Choroid plexus epithelial cell (primary cell): ENCODE results near the gene YBX2.
A peak's percentile ranks its signal among the peaks of the same experiment; 100 is the strongest.

Experiments
- DNase-seq: peaks from one replicate; pipeline ENCODE4 v3.0.0-alpha.2; 2010; ENCODE audit warnings: low read depth
- H3K4me3 ChIP-seq: 2 replicates; pipeline ENCODE4 v1.5.1; 2011; ENCODE audit warnings: low read depth, mild to moderate bottlenecking, control low read depth, low read length, moderate library complexity
- TF ChIP-seq, protein P1 (sequence below): conservative IDR thresholded peaks from 2 replicates; pipeline ENCODE4 v1.5.1; 2011; ENCODE audit warnings: low read depth, mild to moderate bottlenecking, control low read depth, inconsistent platforms, low read length, moderate library complexity

Gene YBX2

DNA sequence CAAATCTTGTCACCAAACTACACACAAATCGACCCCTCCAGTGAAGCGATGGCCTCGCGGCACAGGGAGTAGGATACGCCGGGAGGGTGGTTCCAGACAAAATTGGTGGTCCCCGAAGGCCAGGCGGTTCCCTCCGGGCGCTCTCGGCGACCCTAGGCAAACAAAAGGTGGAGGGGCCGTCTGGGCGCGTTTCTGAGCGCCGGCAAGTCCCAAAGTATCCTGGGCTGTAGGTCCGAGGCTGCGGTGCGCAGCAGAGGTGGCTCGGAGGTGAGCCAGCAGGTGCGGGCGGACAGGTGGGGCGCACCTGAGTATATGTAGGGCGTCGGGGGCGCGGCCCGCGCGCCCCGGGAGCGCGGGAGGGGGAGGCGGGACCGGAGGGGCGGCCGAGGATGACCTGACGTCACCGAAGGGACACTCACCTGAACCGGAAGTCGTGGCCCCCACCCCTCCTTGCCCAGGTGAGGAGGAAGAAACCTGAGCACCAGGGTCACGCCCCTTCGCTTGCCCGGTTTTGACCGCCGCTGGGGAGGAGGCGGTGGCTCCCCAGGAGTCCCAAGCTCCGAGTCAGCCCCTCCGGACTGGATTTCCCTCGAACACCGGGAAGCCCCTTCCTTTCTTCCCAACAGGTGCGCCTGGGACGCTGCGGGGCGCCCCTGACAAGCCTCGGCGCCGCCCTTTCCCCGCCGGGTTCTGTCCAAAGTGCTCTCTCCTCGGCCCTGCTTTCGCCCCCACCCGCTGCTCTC is 32.1 kb downstream of the YBX2 start, which contains the start of gene CLDN7:
Gene CLDN7 (minus strand): TSS at position 287 of the 743 bp plus-strand sequence. CDS start 435 bp downstream, outside the sequence.
- DNase-seq, result no peak
- H3K4me3 ChIP-seq, result peak within 1 kb of the TSS; percentile 50
- TF ChIP-seq, protein P1, sequence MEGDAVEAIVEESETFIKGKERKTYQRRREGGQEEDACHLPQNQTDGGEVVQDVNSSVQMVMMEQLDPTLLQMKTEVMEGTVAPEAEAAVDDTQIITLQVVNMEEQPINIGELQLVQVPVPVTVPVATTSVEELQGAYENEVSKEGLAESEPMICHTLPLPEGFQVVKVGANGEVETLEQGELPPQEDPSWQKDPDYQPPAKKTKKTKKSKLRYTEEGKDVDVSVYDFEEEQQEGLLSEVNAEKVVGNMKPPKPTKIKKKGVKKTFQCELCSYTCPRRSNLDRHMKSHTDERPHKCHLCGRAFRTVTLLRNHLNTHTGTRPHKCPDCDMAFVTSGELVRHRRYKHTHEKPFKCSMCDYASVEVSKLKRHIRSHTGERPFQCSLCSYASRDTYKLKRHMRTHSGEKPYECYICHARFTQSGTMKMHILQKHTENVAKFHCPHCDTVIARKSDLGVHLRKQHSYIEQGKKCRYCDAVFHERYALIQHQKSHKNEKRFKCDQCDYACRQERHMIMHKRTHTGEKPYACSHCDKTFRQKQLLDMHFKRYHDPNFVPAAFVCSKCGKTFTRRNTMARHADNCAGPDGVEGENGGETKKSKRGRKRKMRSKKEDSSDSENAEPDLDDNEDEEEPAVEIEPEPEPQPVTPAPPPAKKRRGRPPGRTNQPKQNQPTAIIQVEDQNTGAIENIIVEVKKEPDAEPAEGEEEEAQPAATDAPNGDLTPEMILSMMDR, result no peak

DNA sequence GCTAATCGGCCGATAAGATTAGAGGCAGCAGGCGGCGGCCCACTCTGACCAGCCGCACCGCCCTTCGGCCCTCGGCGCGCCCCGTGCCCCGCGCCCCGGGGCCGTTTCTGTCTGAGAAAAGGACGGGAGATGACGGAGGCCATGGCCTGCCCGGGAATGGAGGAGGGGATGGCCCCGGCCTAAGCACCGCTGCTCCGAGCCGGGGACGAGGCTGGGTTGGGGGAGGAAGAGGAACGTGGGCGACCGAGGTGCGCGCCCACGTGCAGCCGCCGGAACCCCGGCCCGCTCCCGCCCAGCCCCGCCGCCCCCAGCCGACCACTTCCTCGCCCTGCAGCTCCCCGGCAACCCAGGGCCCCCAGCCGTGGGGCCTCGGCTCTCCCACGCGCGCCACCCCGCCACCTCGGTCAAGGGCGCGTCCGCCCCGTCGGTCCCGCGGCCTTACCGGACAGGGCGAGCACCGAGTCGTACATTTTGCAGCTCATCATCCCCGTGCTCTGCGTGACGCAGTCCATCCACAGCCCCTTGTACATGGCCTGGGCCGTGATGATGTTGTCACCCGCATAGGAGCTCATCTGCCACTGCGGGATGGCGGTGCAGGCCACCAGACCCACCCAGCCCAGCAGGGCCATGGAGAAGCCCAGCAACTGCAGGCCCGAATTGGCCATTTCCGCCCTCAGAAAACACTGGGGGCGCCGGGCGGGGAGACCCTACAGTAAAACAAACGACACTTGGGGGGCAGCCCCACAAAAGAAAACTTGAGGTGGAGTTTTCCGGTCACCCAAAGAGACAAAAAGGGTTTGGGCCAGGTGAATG is 32.9 kb downstream of the YBX2 start:
- TF ChIP-seq, protein P1, result no peak
- H3K4me3 ChIP-seq, result peak overlapping the region; percentile 50
- DNase-seq, result no peak

DNA sequence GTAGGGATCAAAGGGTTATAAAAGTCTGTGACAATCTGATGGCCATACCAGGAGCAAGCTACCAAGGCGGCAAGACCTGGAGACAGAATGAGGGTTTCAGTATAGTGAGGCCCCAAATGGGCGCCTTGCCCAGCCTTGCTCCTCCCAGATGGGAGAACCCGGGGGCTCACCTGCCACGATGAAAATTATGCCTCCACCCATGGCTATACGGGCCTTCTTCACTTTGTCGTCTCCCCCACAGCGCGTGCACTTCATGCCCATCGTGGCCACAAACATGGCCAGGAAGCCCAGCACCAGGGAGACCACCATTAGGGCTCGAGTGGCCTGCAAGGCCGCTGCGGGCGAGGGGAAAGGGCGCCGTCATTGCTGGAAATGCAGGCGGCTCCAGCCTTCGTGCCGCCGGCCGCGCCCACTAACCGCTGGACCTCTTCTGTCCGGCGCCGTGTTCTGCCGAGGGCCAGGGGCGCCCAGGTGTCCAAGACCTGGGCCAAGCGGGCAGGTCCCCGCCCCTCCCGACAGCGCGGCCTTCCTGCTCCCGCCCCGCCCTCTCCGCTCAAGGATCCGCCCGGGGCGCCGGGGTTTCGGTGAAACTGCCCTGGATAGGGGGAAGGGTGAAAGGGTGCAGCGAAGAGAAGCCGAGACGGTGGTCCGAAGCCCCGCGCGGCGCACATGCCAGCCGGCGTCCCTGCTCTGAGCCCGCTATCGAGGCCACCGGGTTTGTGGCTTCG is 33.6 kb downstream of the YBX2 start:
- no peak for DNase-seq
- TF ChIP-seq, protein P1, result no peak
- H3K4me3 ChIP-seq, result peak overlapping the region; percentile 50

DNA sequence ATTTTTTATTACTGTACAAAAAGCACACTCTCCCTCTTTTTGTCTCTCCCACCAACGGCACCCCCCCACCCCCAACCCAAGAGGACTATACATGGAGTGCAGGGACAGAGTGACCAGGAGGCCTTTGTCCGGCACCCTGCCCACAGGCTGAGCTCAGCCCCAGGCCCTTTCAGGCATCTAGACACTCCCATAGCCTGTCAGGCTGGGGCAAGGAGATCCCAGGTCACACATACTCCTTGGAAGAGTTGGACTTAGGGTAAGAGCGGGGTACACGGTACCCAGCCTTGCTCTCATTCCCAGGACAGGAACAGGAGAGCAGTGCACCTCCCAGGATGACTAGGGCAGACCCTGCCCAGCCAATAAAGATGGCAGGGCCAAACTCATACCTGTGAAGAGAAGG is 34.3 kb downstream of the YBX2 start:
- TF ChIP-seq, protein P1, result no peak
- no peak for DNase-seq
- no peak overlapping the region for H3K4me3 ChIP-seq

DNA sequence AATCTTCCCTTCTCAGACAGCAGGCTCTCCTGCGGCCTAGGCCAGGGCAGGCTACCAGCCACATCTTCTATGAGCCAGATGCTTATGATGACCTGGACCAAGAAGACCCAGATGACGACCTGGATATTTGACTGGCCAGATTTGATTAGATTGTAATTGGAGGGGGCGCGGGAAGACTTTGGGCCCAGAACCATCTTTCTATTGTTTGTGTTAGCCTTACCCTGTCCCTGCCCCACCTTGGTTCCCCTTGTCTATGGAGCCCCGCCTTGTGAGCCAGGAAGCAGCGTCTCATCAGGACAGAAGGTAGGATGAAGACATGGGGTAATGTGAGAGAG is 34.9 kb downstream of the YBX2 start:
- TF ChIP-seq, protein P1, result no peak
- no peak overlapping the region for H3K4me3 ChIP-seq
- DNase-seq, result no peak

DNA sequence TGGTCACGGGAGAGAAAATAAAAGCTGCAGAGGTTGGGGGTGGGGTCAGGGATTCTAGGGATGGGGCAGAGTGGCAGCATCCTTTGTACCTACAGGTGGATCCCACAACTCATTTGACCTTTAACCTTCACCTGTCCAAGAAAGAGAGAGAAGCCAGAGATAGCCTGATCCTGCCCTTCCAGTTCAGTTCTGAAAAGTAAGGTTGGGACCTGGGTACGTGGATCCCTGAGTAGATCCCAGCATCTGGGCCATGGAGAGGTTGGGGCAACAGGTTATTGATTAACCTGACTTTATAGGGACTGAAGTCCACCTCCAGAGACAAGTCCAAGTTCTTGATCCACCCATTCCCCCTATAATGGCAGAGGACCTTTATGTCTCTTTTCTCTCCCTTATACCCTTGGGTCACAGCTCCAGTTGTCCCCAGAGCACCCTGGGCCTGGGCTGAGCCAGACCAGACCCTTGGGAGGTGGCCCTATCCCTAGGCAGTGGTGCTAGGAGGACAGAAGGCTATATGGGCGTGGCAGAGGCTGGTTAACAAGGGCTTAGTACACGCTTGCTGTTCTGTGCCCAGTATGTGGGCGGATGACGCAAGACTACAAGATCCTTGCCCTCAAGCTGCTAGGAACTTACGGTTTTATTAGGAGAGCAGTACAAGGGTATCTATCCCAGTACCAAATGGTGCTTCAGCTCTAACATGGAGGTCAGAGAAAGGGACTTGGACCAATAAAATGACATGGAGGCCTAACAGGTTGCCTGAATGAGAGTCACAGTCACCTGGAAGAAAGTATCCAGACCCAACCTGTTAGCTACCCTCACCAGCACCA is 35.5 kb downstream of the YBX2 start:
- no peak overlapping the region for H3K4me3 ChIP-seq
- peak; percentile 29 for DNase-seq
- TF ChIP-seq, protein P1, result no peak
